Endodermal cell (in vitro differentiated cells): Measurements from ENCODE around the gene BRF1. TPM values are rescaled to one million over a fixed set of nuclear protein-coding genes. Genes with fewer than 3 reads are reported as not detected.

Source experiments
- DNase-seq: peaks from one replicate; pipeline ENCODE4 v3.0.0-alpha.2; 2017
- H3K27ac ChIP-seq: 2 replicates; pipeline ENCODE4 v1.5.1; 2013; ENCODE audit warnings: mild to moderate bottlenecking, low read depth, low read length, moderate library complexity
- H3K27me3 ChIP-seq: 2 replicates; pipeline ENCODE4 v1.6.1; 2013; ENCODE audit warnings: mild to moderate bottlenecking, low read length, moderate library complexity; ENCODE audit not compliant: insufficient read depth, control insufficient read depth, poor library complexity, severe bottlenecking
- H3K36me3 ChIP-seq: 2 replicates; pipeline ENCODE4 v1.7.0; 2013; ENCODE audit warnings: mild to moderate bottlenecking, low read length, moderate library complexity; ENCODE audit not compliant: control insufficient read depth, insufficient read depth
- H3K4me1 ChIP-seq: one replicate; pipeline ENCODE4 v1.7.0; 2013; ENCODE audit warnings: low read length; ENCODE audit not compliant: control insufficient read depth, insufficient read depth
- H3K4me3 ChIP-seq: 2 replicates; pipeline ENCODE4 v1.5.1; 2013; ENCODE audit warnings: mild to moderate bottlenecking, low read length, moderate library complexity
- H3K9ac ChIP-seq: 2 replicates; pipeline ENCODE4 v1.6.1; 2013; ENCODE audit warnings: mild to moderate bottlenecking, low read length, moderate library complexity; ENCODE audit not compliant: poor library complexity, severe bottlenecking; ENCODE audit errors: extremely low read depth
- H3K9me3 ChIP-seq: 2 replicates; pipeline ENCODE4 v1.6.1; 2013; ENCODE audit warnings: mild to moderate bottlenecking, low read length, moderate library complexity; ENCODE audit not compliant: control insufficient read depth
- H3K27ac Mint-ChIP-seq: 2 replicates; pipeline ENCODE4 v1.8.0; 2020; ENCODE audit warnings: mixed read lengths
- H3K27me3 Mint-ChIP-seq: 2 replicates; pipeline ENCODE4 v1.8.0; 2021; ENCODE audit warnings: mild to moderate bottlenecking, mixed read lengths; ENCODE audit not compliant: insufficient read depth
- H3K36me3 Mint-ChIP-seq: 2 replicates; pipeline ENCODE4 v1.8.0; 2020; ENCODE audit warnings: low read depth, mixed read lengths
- H3K4me1 Mint-ChIP-seq: 2 replicates; pipeline ENCODE4 v1.8.0; 2020; ENCODE audit warnings: mixed read lengths
- H3K4me3 Mint-ChIP-seq: 2 replicates; pipeline ENCODE4 v1.8.0; 2020; ENCODE audit warnings: mild to moderate bottlenecking, moderate library complexity, mixed read lengths
- H3K9me3 Mint-ChIP-seq: 2 replicates; pipeline ENCODE4 v1.8.0; 2020; ENCODE audit warnings: mild to moderate bottlenecking, mixed read lengths
- CTCF ChIP-seq: fragments of 200-600 bp; sonication (generic); conservative IDR thresholded peaks from 2 replicates; pipeline ENCODE4 v1.5.0; 2021; ENCODE audit warnings: antibody characterized with exemption, mild to moderate bottlenecking
- WGBS, 2 experiments: methylation state at CpG; one replicate each; pipeline versions ENCODE4 v1.1.5 to v1.1.7; 2013; ENCODE audit warnings: missing lambda C conversion rate in 2 of 2, mixed read lengths in 1 of 2; ENCODE audit not compliant: insufficient coverage in 1 of 2, insufficient read length in 1 of 2; 5-methylcytosine and 5-hydroxymethylcytosine counted together
- total RNA-seq, 2 donors: library from RNA; stranded (reverse); fragmentation: NEBNext Ultra II Directional in 1 of 2; extraction: Animal tissue kit (Norgen Biotek cat#: 25700) in 1 of 2; gene quantifications; 2 replicates in 1 of 2; 3 replicates in 1 of 2; pipeline ENCODE4 v1.2.1, GENCODE V29; 2021

BRF1 gene
- total RNA-seq, 2 donors from 2014 or later = 37.0 to 44.5 TPM

GRCh38 chr14:105182296-105183020, 118.3 kb downstream of the BRF1 start:
- Histone ChIP-seq H3K9ac (no peak overlapping the region), H3K27me3 (peaks cover 12% of the 10 kb centered on the region), H3K36me3 (no peaks in the 10 kb centered on the region), H3K4me1 (no peaks in the 10 kb centered on the region), H3K9me3 (no peaks in the 10 kb centered on the region), H3K27ac (no peak overlapping the region), H3K4me3 (no peak overlapping the region)
- 90 to 91% methylated on average over 11 to 25 of the region's 25 CpGs for WGBS, 2 experiments
- TF ChIP-seq CTCF = no peak
- no peak for DNase-seq
- H3K4me1 Mint-ChIP-seq = no peaks in the 10 kb centered on the region
- H3K27ac Mint-ChIP-seq = no peak overlapping the region
- H3K27me3 Mint-ChIP-seq = peaks cover 24% of the 10 kb centered on the region
- no peaks in the 10 kb centered on the region for H3K9me3 Mint-ChIP-seq
- H3K4me3 Mint-ChIP-seq = peak overlapping the region; percentile 39
- no peaks in the 10 kb centered on the region for H3K36me3 Mint-ChIP-seq

GRCh38 chr14:105181549-105182295, 119.1 kb downstream of the BRF1 start:
- Histone ChIP-seq H3K36me3 (no peaks in the 10 kb centered on the region), H3K9ac (no peak overlapping the region), H3K27ac (no peak overlapping the region), H3K27me3 (peaks cover 12% of the 10 kb centered on the region), H3K4me1 (no peaks in the 10 kb centered on the region), H3K4me3 (peak overlapping the region; percentile 53), H3K9me3 (no peaks in the 10 kb centered on the region)
- Mint-ChIP-seq H3K36me3 (no peaks in the 10 kb centered on the region), H3K4me3 (peak overlapping the region; percentile 39), H3K27ac (no peak overlapping the region), H3K4me1 (no peaks in the 10 kb centered on the region), H3K27me3 (peaks cover 24% of the 10 kb centered on the region), H3K9me3 (no peaks in the 10 kb centered on the region)
- no peak for DNase-seq
- 63 to 65% methylated on average over 17 to 21 of the region's 21 CpGs for WGBS, 2 experiments
- TF ChIP-seq CTCF = no peak

GRCh38 chr14:105180592-105181548, 119.9 kb downstream of the BRF1 start, which contains the start of gene NUDT14:
TSS of gene NUDT14 (minus strand) at chr14:105181312. CDS start at chr14:105181209, 103 bp downstream.
- Mint-ChIP-seq H3K27me3 (peaks cover 24% of the 10 kb centered on the region), H3K9me3 (no peaks in the 10 kb centered on the region), H3K36me3 (no peaks in the 10 kb centered on the region), H3K4me3 (peak within 1 kb of the TSS; percentile 59), H3K27ac (no peak within 1 kb of the TSS), H3K4me1 (no peaks in the 10 kb centered on the region)
- H3K4me1 ChIP-seq = no peaks in the 10 kb centered on the region
- H3K36me3 ChIP-seq = no peaks in the 10 kb centered on the region
- TF ChIP-seq CTCF = no peak
- no peak within 1 kb of the TSS for H3K9ac ChIP-seq
- peak within 1 kb of the TSS; percentile 81 for H3K4me3 ChIP-seq
- peaks cover 12% of the 10 kb centered on the region for H3K27me3 ChIP-seq
- no peak within 1 kb of the TSS for H3K27ac ChIP-seq
- H3K9me3 ChIP-seq = no peaks in the 10 kb centered on the region
- WGBS, 2 experiments = 1% methylated on average over 103 of the region's 106 CpGs; no CpG with 5 or more reads in 1 of the 2 experiments
- peak; percentile 94 for DNase-seq
